Mucosa of gallbladder (tissue), 1 donor: ENCODE measurements around the gene ITGBL1. TPM values are rescaled to one million over a fixed set of nuclear protein-coding genes. Genes with fewer than 3 reads are reported as not detected.

Experiments
- DNase-seq: peaks from one replicate; pipeline ENCODE4 v3.0.0-alpha.2; 2020; ENCODE audit warnings: low spot score
- total RNA-seq: library from RNA; stranded (reverse); gene quantifications from one replicate; pipeline ENCODE4 v1.2.1, GENCODE V29; 2021
- donor health status: DM: no; HTN: no; CAD: no.

ITGBL1 gene, protein sequence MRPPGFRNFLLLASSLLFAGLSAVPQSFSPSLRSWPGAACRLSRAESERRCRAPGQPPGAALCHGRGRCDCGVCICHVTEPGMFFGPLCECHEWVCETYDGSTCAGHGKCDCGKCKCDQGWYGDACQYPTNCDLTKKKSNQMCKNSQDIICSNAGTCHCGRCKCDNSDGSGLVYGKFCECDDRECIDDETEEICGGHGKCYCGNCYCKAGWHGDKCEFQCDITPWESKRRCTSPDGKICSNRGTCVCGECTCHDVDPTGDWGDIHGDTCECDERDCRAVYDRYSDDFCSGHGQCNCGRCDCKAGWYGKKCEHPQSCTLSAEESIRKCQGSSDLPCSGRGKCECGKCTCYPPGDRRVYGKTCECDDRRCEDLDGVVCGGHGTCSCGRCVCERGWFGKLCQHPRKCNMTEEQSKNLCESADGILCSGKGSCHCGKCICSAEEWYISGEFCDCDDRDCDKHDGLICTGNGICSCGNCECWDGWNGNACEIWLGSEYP
- total RNA-seq = 16.2 TPM

DNA sequence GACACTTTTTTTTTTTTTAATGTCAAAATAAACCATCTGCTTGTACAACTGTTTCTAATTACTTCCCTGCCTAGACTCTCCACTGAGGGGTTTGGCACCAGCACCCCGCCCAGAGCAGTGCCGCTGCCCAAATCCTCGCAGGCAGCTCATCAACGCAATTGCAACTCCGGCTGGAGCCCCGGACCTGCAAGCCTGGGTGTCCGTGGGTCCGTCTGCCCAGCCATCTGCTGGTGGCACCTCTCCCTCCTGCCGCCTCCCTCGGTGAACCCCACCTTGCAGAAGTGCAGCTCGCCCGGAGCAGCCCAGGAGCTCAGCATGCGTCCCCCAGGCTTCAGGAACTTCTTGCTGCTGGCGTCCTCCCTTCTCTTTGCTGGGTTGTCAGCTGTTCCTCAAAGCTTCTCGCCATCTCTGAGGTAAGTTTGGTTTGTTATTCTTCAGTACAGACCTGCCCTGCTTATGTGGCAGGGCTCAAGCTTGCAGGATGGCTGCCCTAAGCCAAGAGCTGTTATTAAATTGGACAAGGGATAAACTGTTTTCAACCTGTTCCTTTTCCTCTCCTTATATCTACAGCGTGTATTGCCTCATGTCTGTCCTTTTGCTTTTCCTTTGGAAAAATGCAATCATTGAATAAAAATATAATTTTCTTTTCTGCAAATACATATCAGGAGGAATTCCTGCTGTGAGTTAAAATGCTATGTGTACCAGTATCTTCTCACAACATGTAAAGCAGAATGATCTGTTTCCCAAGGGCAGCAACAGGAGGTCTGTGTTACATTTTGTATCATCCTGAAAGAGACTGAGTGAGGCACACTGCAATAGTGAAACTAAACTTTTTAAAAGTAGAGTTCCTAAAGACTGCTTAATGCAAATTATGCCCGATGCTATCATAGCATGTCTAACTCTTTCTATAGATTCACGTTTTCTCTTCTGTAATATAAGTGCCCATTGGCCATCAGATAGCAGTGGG lies at the start of gene ITGBL1:
Gene ITGBL1 (plus strand): TSS at position 157 of the 967 bp plus-strand sequence. CDS start 159 bp downstream, at position 316.
- DNase-seq = no peak

DNA sequence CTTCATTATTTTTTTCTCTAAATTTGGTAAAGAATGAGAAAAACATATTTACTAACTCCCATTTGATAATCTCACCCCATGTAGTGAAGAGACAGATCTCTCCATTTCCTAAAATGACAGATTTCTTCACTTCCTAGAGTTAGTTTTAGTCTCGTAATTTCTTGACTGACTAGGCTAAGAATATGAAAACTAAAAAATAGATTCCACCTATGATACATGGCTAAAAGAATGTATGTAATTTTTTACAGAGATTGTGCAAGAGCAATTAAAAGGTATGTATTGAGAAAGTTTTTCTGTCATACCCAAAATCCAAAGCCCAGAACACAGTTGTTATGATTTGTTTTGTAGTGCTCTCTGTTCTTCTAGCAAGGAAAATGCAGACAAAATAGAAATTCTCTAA lies 45.7 kb upstream of the ITGBL1 start:
- DNase-seq = no peak

- no peak for DNase-seq
These were observed 44.3 kb upstream of the ITGBL1 start for GRCh38 chr13:101408154-101408553.

GRCh38 chr13:101408992-101409656 lies 43.4 kb upstream of the ITGBL1 start:
- no peak for DNase-seq

GRCh38 chr13:101412076-101412475 lies 40.4 kb upstream of the ITGBL1 start:
- DNase-seq = no peak

DNA sequence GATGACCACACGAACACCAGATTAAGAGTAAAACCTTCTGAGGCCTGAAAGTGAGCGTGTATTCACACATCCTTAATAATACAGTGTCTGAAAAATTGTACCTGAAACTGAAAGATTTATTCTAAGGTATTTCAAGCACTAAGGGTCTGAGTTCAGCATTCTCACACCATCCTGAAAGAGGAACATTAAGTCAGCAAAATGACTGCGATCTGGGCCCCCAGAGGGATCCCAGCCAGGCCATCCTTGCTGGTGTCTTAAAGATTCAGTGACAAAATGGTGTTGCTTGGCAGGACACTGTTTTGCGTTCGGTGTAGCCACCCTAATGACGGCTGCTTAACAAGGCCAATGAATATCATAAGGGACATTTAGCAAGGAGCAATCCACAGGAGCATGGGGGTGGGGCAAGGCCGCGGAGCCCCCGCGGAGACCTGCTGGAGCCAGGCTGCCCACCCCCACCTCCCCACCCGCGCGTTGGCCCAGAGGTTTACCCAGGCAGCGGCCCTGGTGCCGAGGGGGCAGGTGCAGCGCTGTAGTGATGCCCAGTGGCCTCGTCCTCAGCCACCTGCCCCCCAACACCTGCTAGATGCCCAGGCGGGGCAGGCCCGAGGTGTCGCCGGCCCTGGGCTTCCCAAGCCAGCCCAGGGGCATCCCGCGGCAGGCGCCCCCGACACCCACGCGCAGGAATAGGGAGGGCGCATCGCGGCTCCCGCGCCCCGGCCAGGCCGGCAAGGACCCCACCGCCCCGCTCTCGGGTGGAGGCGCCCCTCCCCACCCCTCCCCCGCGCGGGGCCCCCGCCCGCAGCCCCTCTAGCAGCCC lies 36.9 kb upstream of the ITGBL1 start:
- DNase-seq = no peak

DNA sequence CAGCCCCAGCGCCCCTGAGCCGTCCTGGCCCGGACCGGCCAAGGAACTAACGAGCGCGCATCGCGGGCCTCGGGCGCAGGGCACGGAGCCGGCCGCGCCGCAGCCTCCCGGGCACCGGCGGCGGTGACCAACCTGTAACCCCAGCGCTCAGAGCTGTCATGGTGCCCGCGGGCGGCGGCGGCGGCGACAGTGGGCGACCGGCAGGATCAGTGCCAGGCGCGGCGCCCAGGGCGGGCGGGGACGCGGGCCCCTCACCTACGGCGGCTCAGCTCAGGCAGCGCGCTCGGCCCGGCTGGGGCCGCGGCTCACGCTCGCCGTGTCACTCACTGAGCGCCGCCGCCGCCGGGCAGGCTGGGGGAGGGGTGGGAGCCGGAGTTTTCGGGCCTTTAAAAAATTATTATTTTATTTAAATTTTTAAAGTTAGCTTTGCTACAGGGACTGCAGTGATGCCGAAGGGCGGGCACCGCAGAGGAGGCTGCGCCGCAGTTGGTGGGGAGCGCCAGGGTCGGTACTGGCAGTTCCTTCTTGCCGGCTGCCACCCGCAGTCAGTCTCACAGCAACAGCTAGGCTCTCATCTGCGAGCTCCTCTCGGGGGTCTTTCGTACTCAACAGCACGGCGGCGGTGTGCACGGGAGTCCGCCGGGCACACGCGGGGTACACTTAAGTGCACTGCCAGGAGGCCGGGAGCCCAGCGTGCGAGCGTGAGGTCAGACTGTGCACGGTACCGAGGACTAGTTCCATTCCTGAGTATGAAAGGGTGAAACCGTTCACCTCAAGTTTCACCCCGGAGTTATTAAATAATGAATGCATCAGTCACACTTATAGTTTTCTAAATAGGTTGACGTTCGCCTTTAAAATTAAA lies 36.1 kb upstream of the ITGBL1 start, which contains the start of gene NALCN:
Gene NALCN (minus strand): TSS at position 328 of the 862 bp plus-strand sequence. CDS start 17,382 bp downstream, outside the sequence.
- no peak for DNase-seq

GRCh38 chr13:101417043-101417406 lies 35.5 kb upstream of the ITGBL1 start:
- DNase-seq = no peak

GRCh38 chr13:101417501-101417900 lies 35.0 kb upstream of the ITGBL1 start:
- no peak for DNase-seq

DNA sequence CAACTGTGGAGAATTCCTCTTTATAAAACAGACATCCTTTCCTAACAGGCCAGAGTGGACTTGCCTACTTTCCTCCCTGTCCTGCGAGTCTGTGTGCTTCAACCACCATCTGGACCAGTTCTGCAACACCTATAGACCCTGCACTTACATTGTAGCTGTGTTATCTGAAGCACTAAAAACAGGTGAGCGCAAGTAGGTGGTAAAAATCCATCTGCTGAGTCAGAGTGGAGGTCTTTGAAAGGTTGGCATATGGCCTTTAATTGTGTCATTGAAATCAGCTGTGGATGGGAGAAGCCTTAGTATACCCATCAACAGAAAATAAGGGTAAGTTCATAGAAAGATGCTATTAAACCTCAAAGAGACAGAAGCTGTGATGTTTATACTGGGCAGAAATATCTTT lies 28.6 kb upstream of the ITGBL1 start:
- DNase-seq = no peak

DNA sequence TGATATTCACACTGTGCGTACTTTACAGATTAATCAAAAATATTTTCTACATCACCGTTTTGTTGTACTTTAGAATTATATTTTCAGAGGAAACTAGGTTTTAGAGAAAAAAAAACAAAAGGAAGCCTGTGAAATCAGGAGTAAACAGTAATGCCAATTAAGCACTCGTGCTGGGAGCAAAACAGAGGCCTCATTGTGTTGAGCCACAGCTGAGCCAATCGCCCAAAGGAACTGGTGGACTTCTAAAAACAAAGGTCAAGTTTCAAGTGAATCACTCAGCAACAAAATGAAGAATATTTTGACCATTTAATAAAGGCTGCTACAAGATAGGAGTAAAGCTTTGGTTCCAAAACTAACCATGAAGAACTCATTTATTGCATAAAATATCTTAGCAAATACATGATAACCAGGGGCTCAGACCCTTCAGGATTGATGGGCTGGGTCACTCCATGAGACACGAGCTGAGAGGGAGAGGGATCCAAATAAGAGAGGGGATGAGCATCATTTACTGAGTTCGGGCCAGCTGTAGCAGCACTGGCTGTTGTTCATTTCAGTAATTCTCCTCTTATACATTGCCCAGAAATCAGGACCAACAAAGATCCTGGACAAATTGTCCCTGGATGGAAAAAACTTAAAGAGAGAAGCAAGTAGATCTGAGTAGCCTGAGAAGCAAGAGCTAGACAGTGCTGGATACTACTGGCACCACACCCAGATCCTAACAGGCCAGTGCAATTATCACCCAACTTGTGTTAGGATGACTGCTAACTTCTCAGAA lies 27.9 kb upstream of the ITGBL1 start:
- no peak for DNase-seq

DNA sequence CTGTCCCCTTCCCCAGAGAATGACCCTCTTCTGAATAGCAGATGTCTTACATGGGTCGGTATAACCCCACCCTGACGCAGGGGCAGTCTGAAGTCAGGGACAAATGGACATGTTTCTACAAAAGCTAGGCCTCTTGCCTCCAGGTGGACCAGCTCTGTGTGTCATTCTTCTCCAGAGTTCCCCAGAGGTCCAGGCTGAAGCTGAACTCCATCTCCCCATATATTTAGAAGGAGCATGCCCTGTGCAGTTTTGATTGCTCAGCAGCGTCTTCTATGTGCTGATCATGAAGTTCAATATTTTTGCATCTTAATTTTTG lies 27.4 kb upstream of the ITGBL1 start:
- DNase-seq = no peak

DNA sequence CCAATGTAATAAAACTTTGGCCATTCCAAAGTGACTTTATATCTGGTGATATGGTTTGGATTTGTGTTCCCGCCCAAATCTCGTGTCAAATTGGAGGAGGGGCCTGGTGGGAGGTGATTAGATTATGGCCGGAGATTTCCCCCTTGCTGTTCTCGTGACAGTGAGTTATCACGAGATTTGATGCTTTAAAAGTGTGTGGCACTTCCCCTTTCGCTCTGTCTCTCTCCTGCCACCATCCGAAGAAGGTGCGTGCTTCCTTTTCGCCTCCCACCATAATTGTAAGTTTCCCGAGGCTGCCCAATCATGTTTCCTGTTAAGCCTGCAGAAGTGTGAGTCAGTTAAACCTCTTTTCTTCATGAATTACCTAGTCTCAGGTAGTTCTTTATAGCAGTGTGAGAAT lies 26.9 kb upstream of the ITGBL1 start:
- DNase-seq = no peak

GRCh38 chr13:101429733-101430132 lies 22.7 kb upstream of the ITGBL1 start:
- no peak for DNase-seq

DNA sequence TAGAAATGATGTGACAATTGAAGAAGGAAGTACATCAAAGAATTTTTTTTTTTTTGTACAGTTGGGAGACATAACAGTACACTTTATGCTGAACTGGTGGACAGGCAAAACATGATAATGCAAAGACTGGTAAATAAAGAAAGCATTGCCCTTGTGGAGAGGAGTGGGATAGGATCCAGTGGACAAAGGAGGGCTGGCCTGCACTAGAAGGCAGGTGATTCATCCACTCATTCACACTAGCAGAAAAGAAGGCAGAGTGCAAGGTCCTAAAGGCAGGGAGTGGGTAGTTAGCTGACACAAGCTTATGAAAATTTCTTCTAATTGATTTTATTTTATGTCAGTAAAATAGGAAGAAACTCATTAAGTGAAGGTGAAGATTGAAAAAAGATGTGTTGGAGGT lies 18.6 kb upstream of the ITGBL1 start:
- no peak for DNase-seq

- no peak for DNase-seq
These were observed 18.0 kb upstream of the ITGBL1 start for GRCh38 chr13:101434486-101434885.

- DNase-seq = no peak
These were observed 4.6 kb upstream of the ITGBL1 start for GRCh38 chr13:101447852-101448251.

- no peak for DNase-seq
These were observed 2.4 kb upstream of the ITGBL1 start for GRCh38 chr13:101449790-101450748.
